Stimulated activated CD4-positive, alpha-beta T cell treated with anti-CD3 and anti-CD28 coated beads, TNF-alpha, amount 100 ng/mL, for 24 hours (primary cell): ENCODE measurements around the gene VIPR1.

Experiments used
- DNase-seq, 3 experiments: peaks; one replicate each; pipeline ENCODE4 v3.0.0-alpha.2; 2020; ENCODE audit warnings: low read depth in 3 of 3

VIPR1 gene, protein sequence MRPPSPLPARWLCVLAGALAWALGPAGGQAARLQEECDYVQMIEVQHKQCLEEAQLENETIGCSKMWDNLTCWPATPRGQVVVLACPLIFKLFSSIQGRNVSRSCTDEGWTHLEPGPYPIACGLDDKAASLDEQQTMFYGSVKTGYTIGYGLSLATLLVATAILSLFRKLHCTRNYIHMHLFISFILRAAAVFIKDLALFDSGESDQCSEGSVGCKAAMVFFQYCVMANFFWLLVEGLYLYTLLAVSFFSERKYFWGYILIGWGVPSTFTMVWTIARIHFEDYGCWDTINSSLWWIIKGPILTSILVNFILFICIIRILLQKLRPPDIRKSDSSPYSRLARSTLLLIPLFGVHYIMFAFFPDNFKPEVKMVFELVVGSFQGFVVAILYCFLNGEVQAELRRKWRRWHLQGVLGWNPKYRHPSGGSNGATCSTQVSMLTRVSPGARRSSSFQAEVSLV

GRCh38 chr3:42502429-42503250, at the start of gene VIPR1:
VIPR1 (plus strand) TSS chr3:42502643; CDS start chr3:42502736, 93 bp downstream.
- peak; percentile 82 to 92 (median 87) for DNase-seq

DNA sequence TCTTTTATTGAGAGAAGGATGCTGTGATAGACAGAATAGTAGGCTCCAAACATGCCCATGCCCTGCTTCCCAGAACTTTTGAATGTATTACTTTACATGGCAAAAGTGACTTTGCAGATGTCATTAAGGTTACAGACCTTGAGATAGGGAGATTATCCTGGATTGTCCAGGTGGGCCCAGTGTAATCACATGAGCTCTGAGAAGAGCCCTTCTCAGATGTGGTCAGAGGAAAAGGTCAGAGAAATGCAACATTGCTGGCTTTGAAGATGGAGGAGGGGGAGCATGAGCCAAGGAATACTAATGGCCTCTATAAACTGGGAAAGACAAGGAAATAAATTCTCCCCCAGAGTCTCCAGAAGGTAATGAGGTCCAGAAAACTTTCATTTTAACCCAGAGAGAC, 46.2 kb upstream of the VIPR1 start:
- no peak for DNase-seq

- DNase-seq = no peak
Measured at GRCh38 chr3:42459151-42459550, 43.3 kb upstream of the VIPR1 start.

GRCh38 chr3:42461762-42462161, 40.7 kb upstream of the VIPR1 start:
- DNase-seq = no peak

GRCh38 chr3:42463093-42463492, 39.4 kb upstream of the VIPR1 start:
- DNase-seq = no peak

DNA sequence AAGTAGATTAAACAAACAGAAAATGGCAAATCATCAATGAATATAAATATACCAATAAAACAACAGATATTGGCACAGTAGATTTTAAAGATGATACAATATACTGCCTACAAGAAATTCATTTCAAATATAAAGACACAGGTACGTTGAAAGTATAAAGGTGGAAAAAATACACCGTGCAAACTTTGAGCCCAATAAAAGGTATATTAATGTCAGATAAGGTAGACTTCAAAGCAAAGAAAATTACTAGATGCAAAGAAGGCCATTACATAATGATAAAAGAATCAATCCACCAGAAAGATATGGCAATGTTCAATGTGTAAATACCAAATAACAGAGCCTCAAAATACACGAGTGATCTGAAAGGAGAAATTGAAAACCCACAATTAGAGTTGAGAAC, 34.3 kb upstream of the VIPR1 start:
- DNase-seq = no peak

GRCh38 chr3:42472555-42472954, 29.9 kb upstream of the VIPR1 start:
- DNase-seq = no peak

GRCh38 chr3:42473083-42473932, 29.1 kb upstream of the VIPR1 start:
- DNase-seq = no peak

- DNase-seq = no peak
Measured at GRCh38 chr3:42476225-42477125, 26.0 kb upstream of the VIPR1 start.

DNA sequence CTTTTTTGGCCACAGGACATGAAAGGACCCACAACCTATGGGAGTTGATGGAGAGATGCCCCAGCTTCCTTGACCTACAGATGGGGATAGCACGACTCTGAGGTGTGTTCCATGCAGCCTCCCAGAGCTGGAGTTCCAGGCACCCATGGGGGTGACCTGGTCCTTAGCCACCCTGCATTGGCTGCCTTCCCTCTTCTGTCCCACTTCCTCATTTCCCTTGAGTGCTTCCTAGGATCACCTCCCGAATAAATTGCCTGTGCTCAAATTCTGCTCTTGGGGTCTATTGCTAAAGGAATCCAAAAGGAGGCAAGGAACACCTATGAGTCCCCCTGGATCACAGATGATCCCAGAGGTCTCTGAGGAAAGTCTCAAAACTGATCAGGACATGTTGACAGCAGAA, 24.7 kb upstream of the VIPR1 start:
- no peak for DNase-seq

DNA sequence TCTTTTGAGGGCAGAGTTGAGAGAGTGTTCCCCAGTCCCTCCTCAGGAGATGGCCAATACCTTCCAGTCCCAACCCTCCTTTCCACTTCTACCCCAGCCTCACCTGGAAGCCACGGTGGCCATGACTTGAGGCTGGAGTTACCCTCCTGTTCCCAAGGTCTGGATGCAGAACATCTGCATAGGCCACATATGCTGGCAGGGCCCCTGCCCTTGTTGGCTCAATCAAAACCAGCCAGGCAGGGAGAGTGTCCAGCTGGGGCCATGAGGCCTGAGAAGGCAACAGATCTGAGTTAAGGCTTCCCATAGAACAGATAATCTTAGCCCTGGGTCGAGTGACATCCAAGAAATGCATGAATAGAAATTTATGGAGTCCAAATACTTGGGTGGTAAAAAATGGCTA, 23.6 kb upstream of the VIPR1 start:
- no peak for DNase-seq

GRCh38 chr3:42486814-42487565, 15.5 kb upstream of the VIPR1 start:
- no peak for DNase-seq

DNA sequence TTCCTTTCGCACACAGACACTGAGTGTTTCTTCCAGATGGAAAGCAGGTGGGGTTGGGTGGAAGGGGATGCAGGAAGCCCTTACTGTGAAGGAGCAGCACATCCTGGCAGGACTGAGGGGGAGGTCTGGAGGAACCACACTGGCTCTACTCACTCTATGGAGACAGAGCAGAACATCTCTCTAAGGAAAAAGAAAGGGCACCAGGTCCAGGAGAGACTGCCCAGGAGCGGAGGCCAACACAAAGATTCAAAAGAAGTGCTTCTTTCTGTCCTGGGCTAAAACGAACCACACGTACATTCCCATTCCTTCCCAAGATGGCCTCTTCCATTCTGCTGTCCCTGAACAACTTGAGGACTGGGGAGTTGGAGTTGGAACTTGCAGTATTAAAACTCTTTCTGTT, 13.8 kb upstream of the VIPR1 start:
- no peak for DNase-seq

GRCh38 chr3:42489116-42489936, 13.1 kb upstream of the VIPR1 start:
- no peak for DNase-seq

DNA sequence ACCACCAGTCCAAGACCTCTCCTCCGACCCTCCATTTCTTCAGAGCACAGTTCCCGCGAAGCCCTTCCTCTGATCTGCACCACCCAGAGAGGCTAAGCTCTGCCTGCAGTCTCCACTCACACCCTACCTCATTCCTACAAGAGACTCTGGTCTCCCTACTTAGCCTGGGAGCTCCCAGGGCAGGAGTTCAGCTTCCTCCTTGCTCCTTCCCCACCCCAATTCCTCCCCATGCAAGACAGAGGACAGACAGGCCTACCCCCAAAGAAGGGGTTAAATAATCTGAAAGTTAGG, 12.6 kb upstream of the VIPR1 start:
- DNase-seq = no peak

GRCh38 chr3:42490243-42490642, 12.2 kb upstream of the VIPR1 start:
- DNase-seq = no peak

DNA sequence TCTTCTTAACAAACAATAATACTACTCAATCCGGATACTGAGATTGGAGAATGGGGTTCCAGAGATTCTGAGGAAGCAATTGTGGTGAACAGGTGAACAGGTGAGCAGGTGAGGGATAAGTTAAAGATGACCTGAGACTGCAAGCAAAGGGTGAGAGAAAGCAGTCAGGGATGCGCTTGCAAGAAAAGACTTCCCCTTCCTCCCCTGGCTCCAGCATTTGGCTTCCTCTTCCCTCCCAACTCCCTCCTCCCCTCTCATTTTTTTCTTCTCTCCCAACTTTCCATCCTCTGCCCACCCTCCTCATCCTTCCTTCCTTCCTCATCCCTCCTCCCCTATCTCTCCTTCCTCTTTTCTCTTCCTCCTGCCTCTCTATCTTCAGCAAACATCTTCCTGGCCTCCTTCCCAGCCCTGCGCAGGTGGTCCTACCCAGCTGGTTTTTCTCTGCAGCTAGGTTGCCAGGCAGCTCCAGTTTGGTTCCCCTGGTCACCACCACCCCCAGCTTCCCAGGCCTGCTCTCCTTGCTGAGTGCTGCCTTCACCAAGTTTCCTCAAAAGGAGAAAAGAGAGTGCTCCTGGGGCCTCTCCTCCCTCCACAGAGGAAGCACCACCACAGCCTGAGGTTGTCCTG, 10.4 kb upstream of the VIPR1 start:
- DNase-seq = no peak

DNA sequence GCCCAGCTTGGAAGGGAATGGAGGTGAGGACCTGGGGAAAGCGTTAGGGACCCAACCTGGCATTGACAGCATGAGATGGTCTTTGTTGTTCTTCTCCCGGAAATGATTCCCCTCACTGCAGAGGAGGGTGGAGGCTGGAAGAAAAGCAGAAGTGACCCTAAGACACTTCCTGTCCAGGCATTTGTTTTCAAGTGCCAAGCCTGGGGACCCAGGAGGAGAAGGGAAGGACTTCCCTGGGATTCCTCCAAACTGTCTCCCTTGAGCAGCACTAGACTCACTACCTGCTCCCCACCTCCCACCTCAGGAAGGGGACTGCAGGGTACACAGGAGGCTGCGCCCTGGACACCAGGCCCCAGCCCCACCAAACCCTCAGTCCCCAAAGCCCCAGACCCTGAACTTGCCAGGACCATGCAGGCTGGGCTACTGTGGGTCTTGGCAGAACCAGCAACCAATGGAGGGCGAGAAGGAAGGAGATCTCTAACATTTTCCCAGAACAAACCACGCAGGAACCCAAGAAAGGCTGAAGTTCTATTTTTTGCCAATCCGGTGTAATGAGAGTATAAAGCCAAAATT, 9.8 kb upstream of the VIPR1 start:
- DNase-seq = no peak
